GM10847 (cell line): Measurements from ENCODE around the gene ELMO1.

Experiments used
- POLR2A ChIP-seq: IDR thresholded peaks from 2 replicates; pipeline ENCODE4 v1.6.1; 2011; ENCODE audit not compliant: insufficient read length; ENCODE audit errors: extremely low read depth

Gene ELMO1

DNA sequence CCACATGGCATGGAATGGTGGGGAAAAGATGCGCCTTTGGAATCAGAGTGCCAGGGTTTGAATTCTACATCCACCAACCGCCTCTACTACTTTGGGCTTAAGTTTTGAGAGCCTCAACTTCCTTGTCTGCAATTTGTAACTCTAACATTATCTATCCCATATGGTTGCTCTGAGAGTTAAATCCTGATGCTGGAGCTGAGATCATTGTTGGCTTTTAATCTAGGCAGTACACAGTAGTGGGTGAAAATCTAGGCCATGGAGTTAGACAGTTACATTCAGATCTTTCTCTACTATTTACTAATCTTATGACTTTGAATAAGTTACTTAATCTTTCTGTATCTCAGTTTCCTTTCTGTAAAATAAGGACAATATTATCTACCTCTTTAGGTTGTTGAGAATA is 574.6 kb downstream of the ELMO1 start:
- no peak for TF ChIP-seq POLR2A

DNA sequence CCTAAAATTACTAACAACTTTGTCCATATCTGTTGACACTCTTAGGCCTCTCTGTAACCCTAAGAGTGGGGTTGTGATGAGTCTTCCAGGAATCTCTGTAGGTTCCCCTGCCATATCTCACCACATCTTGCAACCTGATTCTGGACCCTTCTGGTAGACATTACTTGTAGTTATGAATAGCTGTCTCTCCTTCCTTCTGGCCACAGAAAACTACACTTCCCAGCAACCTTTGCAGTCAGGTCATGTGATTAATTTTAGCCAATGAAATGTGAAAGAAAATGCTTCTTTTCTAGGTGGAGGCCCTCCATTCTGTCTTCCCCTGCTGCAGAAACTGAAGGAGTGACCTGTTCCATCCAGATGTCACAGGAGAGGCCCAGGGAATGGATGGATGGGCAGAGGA is 576.8 kb downstream of the ELMO1 start:
- no peak for TF ChIP-seq POLR2A

DNA sequence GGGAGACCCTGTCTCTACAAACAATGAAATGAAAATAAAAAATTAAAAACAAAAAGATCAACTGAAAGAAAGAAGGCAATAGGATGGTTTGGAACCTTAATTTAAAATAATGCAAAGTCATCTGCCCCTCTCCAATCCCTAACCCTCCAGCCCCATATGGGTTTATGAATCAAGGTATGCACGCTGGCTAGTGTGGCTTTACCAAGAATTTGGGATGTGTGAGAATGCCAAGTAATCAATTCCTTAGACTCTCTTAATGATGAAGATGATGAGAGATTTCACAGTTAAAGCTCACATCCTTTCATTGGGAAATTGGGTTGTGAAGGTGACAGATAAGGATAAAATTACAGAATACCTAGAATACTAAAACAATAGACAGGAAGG is 577.3 kb downstream of the ELMO1 start:
- TF ChIP-seq POLR2A, result no peak

DNA sequence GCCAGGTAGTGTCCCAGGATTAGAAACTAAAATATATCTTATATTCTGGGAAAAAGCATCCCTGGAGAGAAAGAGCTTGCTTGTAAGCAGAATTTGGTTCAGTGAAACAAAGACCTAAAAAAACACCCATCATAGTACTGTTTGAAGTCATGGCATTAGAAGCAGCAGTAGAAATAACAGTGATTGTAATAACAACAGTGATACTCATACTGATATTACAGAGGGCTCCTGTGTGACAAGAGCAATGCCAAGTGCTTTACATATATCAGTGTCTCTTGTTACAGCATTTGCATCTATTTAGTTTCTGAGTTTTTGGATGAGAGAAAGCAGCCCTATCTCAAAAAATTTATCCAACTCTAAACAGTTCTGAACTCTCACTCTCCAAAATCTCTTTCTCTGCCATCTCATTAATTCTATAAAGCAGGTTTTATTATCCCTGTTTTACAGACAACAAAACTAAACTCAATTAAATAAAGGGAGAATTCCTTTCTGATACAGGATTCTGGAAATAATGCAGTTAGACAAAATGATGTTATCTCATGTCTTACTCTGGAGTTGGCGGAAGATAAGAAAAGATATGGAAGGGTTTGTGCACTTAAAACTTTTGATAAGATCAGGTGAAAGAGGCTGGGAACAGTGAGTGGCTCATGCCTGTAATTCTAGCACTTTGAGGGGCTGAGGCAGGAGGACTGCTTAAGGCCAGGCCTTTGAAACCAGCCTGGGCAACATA is 577.9 kb downstream of the ELMO1 start:
- no peak for TF ChIP-seq POLR2A

DNA sequence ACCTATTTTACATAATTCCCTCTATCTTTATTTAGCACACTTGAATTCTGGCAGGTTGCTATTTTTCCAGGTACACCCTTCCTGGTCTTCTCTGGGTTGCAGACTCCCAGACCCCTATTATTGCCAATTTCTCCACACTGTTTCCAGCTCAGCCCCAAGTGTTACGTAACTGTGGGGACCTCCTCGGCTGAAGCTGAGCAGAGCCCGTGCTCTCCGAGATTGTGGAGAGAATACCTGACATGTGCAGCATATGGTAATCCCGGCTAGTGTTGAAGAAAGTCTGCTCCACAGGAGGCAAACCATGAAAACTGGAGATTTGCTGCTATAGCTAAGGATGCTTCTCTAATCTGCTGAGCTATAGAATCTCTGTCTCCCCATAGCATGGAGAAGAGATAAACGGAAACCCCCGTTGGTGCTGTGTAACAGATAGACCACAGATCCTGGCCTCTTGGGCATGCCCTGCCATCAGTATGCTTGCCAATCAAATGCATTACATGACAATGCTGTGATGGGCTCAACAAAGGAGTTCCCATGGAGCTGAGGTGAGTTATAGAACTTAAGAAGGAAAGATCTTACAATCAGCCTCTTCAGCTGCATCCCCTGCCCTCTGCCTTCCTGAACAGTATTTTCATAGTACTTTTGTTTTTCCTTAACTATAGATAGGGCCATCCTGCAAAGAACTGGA is 579.8 kb downstream of the ELMO1 start:
- TF ChIP-seq POLR2A, result no peak

DNA sequence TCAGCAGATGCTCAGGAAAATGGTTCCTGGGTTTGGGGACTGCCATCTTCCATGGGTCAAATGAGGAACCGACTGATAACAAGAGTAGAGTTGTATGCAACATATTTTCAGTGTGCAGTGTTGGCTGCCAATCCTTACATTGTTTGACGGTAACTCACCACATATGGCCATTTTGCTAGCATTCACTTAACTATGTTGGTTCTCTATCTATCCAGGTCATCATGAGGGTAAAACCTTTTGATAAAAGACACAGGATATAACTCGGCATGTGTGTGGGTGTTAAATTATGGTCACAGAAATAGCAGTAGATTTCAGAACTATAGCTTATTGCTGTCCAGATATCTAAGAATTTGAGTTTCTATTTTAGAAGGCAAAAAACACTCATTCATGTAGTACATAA is 583.6 kb downstream of the ELMO1 start:
- no peak for TF ChIP-seq POLR2A

DNA sequence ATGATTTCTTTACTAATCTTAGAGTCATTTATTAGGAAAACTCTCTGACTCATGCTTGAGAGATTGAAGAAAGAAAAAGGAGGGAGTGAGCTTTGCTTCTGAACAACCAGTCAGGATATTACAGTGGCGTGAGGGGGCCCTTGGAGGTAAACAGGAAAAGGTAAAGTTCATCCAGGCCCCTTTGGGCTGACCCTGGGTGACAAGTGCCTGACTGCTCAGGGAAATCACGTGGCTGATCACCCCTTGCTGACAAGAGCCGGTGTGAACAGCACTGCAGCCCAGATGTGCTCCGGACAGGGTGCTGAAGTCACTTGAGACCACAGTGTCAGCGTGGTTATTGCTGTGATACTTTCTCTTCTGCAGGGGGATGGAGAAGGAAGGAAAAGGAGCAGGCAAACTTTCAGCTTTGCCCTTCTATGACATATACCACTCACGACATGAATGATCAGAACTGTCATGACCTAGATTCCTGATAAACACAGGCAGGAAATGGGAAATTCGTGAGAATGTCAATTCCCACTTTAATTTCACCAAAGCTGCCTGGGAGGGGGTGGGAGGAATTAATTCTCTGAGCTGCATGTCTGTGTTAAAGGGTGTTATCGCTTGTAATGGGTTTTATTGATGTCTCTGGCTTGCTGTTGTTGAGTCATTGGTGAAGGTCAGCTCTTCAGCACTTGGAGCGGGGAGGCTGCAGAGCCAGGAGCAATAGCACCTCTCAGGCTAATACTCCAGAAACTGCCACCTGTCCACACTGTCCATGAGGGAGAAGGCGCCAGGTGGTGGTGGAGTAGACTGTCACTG is 584.6 kb downstream of the ELMO1 start:
- TF ChIP-seq POLR2A, result no peak

DNA sequence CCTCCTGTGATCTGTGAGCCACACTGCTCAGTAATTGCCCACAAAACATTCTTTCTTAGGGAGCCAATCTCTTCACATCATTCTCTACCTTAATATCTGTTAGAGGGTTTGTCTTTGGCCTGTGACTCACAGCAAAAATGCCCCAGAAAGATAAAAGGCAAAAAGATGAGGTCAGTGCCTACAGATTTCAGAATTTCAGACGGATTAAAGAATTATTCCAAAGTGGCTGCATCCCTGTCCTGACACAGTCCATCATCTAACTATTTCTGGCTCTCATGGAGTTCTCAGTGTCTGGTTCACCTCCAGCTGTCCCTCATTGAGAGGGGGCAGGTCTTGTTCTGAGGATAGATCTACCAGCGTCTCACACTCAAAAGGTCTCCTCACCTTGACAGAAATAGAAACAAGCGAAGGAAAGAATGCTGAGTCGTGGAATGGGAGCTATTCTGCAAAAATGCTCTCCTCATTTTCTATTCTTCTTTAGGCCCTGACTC is 585.8 kb downstream of the ELMO1 start:
- no peak for TF ChIP-seq POLR2A

DNA sequence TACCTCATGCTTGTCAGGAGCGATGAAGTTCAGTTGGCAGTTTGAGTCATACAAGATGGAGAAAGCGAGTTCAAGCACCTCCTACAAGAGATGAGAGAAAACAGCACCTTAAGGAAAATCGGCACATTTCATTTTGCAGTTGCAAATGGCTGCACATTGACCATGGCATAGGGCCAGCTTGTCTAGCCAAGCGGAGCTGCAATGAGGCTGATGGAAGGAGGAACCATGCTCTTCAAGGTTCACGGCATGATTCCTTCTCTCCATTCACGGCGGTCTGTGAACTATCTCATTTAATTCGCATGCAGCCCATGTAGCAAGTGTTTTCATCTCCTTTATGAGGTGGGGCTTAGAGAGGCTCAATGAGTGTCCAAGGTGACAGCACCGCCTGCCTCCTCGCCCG is 587.0 kb downstream of the ELMO1 start:
- no peak for TF ChIP-seq POLR2A

DNA sequence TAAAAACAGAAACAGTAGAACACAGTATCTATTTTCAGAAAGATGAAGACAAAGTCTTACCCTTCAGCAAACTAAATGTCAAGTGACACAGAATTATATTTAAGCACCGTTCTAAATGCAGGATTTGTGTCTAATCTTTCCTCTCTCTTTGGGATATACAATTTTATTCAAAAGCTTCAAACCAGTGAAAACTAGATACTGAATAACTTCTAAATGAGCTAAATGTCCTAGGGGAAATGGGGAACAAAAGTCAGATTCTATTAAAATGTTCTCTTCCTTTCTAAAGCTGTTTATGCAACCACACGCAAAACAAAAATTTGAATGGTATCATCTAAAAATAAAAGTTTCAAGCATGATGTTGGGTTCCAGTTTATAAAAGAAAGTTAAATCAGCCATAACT is 588.0 kb downstream of the ELMO1 start:
- TF ChIP-seq POLR2A, result no peak

DNA sequence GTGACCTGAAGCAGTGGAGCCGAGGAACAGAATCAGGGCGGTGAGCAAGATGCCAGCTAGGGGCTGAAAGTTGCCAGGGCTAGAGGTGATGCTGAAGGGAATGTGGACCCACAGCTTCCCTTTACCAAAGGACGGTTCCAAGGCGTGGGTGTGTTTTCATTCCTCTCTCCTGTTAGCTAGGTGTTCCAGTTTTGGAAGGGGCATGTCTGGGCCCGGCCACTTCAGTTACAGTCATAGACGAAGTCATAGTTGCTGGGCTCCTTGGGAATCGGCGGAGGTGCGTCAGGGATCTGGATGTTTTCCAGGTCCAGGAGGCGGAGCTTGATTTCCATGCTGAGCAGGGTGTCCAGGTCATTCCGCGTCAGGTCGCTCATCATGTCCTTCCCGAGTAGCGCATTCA is 593.3 kb downstream of the ELMO1 start:
- TF ChIP-seq POLR2A, result no peak

DNA sequence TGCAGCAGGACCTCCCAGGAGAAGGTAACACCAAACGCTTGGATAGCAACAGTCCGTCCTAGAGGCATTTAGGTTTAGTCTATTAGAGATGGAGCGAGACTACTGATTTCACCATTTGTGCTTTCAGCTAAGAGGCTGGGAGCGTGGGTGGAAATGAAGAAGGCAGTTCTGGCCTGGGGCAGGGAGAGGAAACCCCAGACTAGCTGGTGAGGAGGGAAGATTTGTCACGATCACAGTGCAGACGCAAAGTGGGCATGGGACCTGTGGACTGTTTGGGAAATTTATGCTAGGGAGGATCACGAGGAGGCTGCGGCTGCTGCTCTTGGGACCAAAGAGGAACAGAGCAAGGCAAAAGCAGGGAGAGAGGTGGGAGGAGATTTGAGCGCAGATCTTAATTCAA is 594.0 kb downstream of the ELMO1 start:
- TF ChIP-seq POLR2A, result no peak

DNA sequence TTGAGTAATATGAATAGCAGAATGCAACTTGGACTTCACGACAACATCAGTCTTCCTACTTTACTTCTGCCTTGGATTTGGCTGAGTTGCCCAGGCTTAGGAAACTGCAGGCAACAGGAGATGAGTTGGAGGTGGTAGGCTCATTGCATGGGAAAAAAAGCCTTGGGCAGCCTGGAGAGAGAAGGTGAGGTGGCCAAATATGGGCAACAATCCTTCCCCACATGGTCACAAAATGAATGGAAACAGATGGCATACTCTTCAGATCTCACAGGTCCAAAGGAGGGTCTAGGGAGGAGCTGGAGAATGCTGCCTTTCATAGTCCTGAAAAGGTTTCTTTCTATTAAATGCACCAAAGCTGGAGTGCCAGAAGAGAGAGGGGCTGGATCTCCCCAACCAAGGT is 595.7 kb downstream of the ELMO1 start:
- no peak for TF ChIP-seq POLR2A

DNA sequence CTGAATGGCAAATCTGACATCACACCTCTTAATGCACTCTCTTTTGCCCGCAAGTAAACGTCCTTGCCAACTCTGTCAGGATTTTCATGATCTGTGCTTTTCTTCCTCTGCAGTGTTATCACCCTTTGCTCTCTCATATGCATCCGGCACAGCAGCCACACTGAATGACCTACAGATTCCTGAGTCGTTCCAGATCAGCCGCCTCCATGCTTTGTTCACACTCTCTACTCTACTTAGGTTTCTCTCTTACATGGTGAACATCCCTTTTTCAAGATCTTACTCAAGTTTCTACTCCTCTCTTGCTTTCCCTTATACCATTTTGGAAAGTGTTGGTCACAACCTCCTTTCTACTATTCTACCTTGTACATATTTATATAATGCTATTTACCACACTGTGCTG is 596.6 kb downstream of the ELMO1 start:
- no peak for TF ChIP-seq POLR2A

DNA sequence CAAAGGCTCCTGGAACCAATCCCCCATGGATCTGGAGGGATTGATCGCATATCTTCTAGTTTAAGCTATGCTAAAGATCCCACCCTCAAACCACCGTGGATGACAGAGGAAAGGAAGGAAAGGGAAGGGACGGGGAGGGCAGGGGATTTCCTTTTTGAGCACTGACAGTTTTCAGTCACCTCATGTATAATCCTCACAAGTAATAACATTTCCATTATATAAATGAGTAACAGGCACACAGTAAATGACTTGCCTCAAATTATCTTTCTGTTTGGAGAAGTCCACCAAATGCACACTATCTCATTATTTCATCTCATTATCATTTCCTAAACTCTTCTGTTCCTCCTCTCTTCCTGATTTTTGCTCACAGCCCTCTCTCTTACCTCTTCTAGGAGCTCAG is 597.3 kb downstream of the ELMO1 start:
- TF ChIP-seq POLR2A, result no peak

DNA sequence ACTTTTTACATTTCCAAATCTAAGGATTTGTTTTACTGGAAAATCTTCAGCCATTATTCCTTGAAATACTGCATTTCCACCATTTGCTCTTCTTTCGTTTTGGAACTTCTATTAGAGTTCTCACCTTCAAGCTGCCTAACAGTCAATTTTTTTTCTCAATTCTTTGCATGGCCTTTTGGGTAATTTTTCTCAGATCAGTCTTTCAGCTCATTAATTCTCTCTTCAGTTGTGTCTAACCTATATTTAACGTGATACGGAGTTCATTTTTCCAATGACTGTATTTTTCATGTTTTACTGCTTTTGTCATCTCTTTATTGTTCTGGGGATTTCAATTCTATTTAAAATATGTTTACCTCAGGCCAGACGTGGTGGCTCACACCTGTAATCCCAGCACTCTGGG is 600.7 kb downstream of the ELMO1 start:
- no peak for TF ChIP-seq POLR2A
